GM21381 (cell line): ENCODE data around the gene LANCL2.
"Not testable (repeated sequence)": the region's sequence is repeated elsewhere in the genome, so short reads cannot be mapped to it uniquely, and the experiment has no call there.

Experiments used
- ATAC-seq: cut with Tn5 transposase; IDR thresholded peaks from one replicate; pipeline ENCODE4 v1.9.1; 2021; ENCODE audit warnings: mild to moderate bottlenecking, moderate library complexity; ENCODE audit not compliant: unreplicated experiment

Gene LANCL2, protein sequence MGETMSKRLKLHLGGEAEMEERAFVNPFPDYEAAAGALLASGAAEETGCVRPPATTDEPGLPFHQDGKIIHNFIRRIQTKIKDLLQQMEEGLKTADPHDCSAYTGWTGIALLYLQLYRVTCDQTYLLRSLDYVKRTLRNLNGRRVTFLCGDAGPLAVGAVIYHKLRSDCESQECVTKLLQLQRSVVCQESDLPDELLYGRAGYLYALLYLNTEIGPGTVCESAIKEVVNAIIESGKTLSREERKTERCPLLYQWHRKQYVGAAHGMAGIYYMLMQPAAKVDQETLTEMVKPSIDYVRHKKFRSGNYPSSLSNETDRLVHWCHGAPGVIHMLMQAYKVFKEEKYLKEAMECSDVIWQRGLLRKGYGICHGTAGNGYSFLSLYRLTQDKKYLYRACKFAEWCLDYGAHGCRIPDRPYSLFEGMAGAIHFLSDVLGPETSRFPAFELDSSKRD

DNA sequence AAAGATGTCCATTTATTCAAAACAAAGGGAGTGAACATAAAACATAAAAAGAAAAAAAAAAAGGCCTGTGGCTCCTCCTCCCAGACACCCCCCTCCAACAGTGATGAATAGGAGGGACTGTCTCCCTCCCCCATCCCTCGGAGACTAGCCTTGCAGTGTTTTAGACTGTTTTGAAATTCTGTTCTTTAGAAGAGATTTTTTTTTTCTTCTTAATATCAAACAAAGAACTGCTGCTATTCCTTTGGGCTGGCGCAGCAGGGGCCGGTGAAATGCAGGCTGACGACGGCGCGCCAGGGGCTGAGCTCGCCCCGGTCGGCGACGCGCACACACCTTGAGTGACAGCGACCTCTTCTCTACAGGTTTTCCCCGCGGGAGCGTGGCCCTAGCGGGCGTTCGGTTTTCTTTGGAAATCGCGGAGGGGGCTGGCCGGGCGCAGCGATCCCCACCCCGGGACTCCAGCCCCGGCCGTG is at the start of gene LANCL2:
TSS of gene LANCL2 (plus strand) at position 133 of the 470 bp plus-strand sequence. CDS start 689 bp downstream, outside the sequence.
- ATAC-seq = peak; percentile 5

DNA sequence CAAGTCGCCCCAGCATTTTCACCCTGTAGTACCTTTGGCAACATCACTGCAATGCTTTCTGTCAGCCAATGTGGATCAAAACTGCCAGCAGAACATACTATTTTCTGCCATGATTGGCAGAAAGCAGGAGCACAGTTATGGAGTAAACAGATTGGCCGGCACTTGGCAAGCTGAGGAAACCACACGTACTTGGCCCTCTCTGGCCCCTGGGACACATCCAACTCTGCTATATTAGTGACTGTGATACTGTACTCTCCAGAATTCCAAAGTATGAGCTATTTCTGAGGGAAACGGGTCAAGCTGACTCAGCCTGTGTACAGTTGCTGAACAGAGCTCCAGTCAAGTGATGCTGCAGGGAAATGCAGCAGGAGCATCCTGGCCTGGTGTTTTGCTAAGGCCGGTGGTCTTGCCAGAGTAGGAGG is 39.8 kb upstream of the LANCL2 start:
- no peak for ATAC-seq

DNA sequence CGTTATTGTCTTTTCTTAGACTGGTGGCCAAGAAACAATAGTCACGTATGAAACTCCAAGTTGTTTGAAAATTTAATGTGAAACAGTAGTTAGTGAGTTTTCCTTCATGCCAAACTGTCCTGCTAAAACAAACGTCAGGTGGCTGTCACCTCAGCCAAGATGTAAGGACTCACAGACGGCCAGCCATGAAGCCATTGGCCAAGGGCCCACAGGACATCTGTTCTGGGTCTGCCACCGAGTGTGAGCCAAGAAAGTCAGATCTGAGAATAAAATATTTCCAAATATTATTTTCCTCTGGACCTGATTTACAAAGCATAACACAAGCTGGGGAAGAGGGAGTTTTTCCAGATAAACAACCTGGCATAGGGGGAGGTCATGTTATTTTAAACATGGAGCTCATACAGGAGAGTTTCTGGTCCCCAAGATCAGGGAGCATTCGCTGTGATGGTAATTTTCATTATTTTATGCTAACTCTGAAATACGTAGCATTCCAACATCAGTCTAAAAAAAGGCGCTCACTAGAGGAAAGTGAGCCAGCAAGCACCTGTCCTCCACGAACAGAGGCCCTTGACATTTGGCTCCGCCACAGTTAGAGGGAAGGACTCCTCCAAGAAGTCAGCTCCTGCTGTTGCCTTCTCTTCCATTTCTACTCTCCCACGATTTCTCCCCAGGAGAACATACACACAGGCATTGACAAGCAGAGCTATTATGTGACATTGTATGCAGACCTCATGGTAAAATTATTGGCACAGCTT is 38.9 kb upstream of the LANCL2 start:
- no peak for ATAC-seq

DNA sequence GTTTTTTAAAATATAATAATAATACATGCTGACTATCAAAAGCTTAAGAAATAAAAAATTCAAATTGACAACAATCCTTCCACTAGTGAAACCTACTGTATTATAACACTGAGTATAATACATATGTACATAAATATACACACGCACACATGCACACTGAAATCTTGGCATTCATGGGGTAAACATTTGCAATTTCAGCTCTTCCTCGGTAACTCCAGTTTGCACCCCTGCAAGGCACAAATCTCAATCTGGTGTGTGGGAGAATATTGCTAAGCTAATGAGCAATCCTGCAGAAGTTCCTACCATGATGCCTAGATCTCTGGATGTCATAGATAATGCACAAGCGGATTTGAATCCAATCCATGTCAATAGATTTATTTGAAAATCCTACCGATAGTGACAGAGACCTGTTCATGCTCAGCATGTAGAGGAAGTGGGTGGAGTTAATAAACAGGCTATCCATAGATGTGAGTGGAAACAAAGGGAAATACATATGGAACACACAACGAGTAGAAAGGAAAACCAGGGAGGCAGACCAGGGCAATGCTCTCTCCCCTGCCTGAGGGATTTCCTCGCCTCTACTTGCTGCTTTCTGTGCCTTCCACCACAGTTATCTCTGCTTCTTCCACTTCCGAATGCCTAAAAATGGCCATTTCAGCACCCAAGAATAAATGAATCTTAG is 38.1 kb upstream of the LANCL2 start:
- ATAC-seq = no peak

DNA sequence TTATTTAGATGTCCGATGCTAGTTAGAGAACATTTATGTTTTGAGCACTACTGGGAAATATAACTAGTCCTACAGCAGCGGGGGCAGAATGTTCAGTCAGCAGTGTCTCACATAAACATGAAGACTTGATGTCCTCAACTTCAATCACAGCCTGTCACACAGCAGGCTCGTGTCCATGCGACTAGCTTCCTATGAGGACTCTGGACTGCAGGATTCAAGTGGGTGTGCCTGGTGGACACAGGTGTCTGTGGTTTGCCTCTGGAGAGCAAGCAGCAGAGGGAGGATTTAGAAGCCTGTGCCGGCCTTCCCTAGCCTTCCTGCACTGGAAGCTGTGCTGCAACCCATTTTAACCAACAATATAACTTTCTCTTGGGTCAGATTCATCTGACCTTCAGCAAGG is 30.0 kb upstream of the LANCL2 start:
- no peak for ATAC-seq

DNA sequence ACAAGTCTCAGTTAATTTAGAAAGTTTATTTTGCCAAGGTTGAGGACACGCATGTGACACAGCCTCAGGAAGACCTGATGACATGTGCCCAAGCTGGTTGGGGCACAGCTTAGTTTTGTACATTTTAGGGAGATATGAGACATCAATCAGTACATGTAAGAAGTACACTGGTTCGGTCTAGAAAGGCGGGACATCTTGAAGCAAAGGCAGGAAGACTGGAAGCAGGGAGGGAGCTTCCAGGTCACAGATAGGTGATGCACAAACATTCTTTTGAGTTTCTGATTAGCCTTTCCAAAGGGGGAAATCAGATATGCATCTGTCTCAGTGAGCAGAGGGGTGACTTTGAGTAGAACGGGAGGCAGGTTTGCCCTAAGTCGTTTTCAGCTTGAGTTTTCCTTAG is 29.4 kb upstream of the LANCL2 start:
- ATAC-seq = no peak

DNA sequence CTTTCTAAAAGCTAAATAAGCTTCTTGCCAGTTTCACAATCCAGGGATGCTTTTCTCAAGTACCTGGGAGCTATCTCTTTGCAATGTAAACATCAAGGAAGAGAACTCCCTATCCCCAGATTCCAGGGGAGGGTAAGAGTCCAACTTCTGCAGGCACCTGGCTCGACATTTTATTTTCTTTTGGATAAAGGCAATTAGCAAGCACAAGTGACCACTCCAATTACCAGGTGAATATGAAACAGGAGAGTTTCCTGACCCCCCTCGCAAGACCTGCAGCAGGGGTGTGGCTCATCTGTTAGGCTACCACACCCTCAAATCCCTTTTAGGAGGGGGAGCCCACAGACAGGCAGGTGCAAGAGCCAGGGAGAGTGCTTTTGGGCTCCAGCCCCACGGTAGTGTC is 28.6 kb upstream of the LANCL2 start:
- ATAC-seq = no peak

DNA sequence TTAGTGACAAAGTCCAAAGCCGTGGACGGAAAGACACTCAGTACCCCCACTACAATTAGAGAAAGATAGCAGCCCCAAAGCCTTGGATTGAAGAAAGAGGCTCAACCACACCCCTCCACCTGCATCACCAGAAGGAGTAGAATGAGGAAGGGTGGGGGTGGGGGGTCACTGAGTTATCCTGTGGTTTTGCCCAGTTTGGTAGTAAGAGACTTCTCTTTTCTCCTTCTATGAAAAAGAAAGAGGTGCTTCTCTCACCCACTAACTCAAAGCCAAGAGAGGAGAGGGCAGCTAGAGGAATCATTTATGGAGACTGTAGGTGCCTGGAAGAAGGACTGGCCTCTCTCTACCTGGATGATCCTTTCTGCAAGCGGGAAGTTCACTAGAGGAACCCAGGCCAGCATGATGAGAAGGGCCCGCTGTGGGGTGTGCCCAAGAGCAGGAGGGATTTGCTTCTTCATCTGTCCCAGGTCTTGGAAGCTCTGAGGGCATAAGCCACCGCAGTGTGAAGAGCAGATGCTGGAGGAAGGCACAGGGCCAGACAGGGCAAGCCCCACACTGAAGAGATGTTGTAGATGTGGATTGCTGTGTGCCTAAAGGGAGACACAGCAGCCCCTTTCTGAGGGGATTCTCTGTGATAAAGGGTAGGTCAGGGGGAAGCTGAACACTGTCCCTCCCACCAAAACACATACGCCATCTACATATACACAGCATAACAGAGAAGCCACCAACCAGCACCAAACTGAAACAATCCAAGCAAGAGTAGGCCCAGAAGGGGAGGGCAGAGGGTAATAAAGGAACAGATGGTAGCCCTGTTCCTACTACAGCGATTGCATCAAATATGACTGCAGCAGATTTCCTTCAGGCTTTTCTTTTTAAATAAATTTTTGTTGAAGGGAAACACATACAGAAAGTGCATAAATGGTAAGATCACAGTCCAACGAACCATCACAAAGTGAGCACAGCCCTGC is 25.8 kb upstream of the LANCL2 start:
- ATAC-seq = no peak

DNA sequence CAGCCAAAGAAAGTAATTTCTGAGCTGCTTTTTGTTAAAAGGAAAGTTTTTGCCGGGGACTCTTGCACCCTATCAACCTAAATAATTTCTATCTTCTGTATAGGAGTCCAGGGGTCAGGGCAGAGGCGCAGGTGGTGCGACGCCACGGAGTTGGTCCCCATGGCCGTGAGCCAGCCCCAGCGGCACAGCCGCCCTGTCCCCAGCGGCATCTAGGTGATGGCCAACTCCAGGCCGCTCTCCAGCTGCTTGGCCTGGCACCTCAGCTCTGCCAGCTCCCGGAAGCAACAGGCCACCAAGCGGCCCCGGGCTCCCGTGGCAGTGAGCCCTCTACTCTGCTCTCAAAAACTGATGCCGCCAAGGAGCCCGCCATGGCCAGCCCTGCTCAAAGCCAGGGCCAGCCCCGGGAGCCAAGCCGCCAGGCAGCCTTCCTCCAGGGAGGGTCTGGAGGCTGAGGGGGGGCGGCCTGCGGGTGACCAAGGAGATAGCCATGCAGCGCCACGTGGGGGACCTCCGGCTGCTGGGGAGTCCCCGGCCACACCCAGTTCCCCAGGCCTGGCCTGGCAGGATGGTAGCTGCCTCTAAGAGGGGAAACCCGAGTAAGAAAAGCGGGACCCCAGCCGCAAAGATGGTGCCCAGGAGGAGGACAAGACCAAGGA is 22.8 kb upstream of the LANCL2 start:
- ATAC-seq = no peak

DNA sequence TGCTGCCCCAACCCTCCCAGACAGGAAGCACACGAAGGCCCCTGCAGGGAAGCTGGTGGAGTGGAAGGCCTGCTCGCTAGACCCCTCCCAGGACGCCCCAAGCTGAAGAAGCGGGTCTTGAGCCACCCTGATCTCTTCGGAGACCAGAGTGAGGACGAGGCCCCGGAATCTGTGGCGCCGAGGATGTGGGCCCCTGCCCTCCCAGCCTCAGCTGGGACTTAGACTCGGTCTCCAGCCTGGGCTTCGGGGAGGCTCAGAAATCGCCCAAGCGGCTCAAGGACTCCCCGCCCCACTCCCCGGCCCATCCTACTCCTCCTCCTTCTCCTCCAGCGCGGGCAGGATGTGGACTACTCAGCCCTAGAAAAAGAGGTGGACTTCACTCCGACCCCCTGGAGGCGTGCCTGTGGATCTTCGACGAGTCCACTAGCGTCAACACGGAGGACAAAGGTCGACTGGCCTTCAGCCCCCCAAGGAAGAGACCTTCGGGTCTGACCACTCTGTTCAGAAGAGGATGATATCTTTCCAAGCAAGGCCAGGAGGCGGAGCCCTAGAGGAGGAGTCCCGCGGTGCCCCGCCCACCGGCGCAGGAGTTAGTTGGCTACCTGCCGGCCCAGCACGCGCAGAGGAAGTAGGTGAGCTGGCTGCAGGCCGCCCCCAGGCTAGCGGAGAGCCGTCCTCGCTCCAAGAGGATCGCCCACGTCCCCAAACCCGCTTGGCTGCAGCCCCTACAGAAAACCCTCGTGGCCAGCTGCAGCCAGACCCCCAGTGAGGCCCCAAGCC is 21.9 kb upstream of the LANCL2 start:
- no peak for ATAC-seq

DNA sequence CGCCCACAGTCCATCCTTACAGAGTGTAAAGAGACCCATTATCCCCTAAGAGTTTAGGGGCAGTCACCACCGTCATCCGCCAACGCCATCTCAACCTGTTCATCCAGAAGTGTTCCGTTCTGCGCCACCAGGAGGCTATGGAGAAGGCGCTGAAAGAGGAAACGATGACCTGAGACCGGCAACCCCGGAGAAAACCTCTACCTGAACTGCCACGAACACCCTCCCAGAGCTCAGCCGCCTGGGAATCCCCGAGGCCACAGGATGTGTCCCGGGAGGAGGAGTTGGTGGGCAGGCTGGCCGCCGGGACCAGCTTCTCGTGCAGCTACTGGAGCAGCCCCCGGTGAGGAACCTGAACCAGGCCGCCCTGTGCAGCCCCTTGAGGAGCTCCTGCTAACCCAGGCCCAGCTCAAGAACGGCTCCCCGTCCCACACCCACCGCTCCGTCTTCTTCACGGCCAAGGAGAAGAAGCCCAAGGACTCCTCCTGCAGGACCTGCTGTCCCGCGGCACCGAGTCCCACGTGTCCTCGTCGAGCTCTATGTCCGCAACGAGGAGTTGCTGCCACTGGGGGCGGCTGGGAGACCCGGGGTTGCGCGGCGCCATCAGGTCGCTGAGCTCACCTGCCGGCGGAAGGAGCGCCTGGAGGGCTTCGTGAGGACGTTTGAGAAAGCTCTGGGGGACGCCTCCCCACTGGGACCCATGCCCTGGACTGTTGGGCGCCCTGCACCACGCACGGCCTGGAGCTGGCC is 21.1 kb upstream of the LANCL2 start:
- ATAC-seq = no peak

DNA sequence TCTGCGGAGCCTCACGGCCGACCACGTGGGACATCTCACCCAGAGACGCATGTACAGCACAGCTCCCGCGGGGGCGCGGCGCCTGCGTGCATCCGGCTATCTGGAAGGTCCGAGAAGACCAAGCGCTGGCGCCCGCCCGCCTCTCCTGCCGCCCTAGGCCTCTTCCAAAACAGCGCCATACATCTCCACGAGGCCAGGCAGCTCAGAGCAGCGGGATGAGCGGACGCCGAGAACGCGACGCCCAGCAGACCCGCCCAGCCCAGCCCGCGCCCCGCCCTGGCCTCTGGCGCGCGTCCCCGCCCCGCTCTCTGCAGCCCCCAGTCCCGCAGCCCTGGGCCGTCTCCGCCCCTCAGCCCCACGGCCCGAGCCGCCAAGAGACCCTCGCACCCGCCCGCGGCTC is 20.3 kb upstream of the LANCL2 start:
- no peak for ATAC-seq

DNA sequence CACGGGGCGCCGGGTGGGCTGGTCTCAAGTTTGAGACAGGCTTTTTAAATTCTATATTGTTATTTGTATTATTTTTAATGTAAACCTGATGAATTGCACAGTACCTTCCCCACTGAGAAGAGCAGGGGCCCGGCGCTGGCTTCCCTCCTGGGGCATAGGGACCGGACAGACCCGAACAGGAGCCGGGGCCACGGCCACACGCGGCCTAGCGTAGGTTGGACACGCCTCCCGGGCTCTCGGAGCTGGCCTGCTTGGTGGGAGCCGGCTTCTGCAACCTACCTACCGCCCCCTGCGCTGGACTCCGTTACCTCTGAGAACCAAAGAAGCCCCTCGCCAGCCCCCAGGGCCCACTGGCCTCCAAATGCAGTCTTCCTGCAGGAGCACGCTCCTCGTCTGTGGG is 19.8 kb upstream of the LANCL2 start:
- no peak for ATAC-seq

DNA sequence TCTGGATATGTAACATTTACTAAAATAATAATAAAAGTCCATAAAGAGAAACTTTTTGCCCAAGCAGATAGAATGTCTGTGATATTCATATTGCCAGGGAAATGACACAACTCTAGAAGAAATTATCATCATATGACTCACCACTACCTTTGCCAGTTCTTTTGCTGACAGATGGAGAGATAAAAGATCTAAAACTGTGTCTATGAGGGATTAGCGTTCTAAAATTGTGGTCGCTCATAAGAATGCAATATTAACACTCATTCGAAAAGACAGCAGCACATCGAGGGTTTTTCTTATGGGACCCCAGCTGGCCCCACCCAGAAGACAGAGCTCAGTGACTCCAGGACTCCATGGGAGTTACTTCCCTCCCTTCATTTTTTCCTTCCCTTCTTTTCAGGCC is 16.6 kb upstream of the LANCL2 start:
- no peak for ATAC-seq

DNA sequence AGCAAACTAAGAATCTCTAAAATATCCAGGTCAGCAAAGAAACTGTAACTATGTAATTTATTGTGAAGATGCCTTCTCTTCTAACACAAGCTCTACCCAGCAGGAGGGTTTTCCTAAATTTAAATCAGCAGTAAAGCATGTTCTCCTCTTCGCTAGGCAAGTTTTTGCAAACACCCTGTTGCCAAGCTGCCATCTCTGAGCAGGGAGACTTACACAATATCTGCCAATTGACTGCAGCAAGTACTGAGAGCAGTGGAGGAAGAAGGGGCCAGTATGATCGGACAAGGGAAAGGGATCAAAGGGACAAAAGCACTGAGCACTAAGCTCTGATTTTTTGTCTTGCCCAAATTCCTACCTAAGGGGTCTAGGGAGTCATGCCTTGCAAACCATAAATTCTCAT is 16.0 kb upstream of the LANCL2 start:
- ATAC-seq = no peak

DNA sequence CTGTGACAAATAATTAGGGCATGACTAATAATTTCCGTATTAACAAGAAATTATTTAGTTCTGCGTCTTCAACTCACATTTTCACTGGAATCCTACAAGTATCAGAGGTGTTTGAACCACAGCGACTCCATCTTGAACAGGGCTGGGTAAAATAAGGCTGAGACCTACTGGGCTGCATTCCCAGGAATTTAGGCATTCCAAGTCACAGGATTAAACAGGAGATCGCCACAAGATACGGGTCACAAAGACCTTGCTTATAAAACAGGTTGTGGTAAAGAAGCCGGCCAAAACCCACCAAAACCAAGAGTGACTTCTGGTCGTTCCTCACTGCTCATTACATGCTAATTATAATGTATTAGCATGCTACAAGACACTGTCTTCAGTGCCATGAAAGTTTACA is 14.9 kb upstream of the LANCL2 start:
- ATAC-seq = no peak

DNA sequence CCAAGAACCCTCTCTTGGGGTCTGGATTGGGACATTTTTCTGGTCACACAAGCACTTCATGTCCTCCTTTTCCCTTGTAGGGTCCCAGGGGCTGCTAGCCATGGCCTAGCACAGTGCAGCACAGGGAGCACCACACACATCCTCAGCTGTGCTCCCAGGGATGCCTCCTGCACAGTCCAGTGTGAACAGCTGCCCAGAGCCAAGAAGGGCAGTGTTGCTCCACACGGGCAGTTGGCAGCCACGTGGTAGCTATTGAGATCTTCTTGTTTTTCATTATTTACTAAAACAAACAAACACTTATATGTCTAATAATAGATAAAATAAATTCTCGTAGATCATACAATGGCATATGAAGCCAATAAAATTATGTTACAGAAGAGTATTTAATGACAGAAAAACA is 13.9 kb upstream of the LANCL2 start:
- no peak for ATAC-seq

DNA sequence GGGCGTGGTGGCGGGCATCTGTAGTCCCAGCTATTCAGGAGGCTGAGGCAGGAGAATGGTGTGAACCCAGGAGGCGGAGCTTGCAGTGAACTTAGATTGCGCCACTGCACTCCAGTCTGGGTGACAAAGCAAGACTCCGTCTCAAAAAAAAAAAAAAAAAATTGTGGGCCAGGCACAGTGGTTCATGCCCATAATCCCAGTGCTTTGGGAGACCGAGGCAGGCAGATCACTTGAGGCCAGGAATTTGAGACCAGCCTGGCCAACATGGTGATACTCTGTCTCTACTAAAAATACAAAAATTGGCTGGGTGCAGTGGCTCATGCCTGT is 12.2 kb upstream of the LANCL2 start:
- ATAC-seq = not testable (repeated sequence)

DNA sequence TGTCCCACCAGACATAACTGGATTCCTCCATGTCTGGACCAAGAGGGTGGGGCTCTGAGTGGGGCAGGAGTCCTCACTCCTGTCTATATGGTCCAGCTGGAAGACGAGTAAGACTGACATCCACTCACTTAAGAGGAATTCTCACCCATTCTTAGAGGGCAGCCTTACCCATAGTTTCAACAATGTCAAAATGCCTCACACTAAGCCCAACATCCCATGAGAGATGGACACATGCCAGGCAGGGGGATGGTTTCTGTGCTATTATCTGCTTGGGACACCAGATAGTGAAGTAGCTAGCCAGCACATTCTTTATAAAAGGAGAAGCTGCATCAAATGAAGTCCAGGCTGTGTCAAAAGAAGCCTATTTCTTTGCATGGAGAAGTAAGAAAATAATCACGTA is 4.7 kb upstream of the LANCL2 start:
- ATAC-seq = no peak
